KMS-11 (cell line): ENCODE data around the gene CSE1L.
"Not testable (repeated sequence)": the region's sequence is repeated elsewhere in the genome, so short reads cannot be mapped to it uniquely, and the experiment has no call there.

Source experiments
- H2AFZ ChIP-seq: fragments of 200-600 bp; sonication (generic); 2 replicates; pipeline ENCODE4 v1.6.1; 2016; ENCODE audit warnings: antibody characterized with exemption, mixed run types, low read depth
- H3K27ac ChIP-seq: fragments of 200-600 bp; sonication (generic); 2 replicates; pipeline ENCODE4 v1.6.1; 2016; ENCODE audit warnings: mild to moderate bottlenecking, mixed run types
- H3K27me3 ChIP-seq: fragments of 200-600 bp; sonication (generic); 2 replicates; pipeline ENCODE4 v1.6.1; 2017; ENCODE audit warnings: mild to moderate bottlenecking, low read depth, mixed run types, moderate library complexity; ENCODE audit not compliant: insufficient read depth
- H3K36me3 ChIP-seq: fragments of 200-600 bp; sonication (generic); 2 replicates; pipeline ENCODE4 v1.6.1; 2017; ENCODE audit warnings: mild to moderate bottlenecking, mixed run types; ENCODE audit not compliant: insufficient read depth
- H3K4me1 ChIP-seq: fragments of 200-600 bp; sonication (generic); 2 replicates; pipeline ENCODE4 v1.6.1; 2016; ENCODE audit warnings: mild to moderate bottlenecking, low read depth, mixed run types; ENCODE audit not compliant: poor library complexity, severe bottlenecking
- H3K4me2 ChIP-seq: fragments of 200-600 bp; sonication (generic); 2 replicates; pipeline ENCODE4 v1.7.0; 2016; ENCODE audit warnings: mild to moderate bottlenecking, mixed run types
- H3K4me3 ChIP-seq: fragments of 200-600 bp; sonication (generic); IDR thresholded peaks from 2 replicates; pipeline ENCODE4 v1.6.1; 2017; ENCODE audit warnings: low read depth, low read length, mixed read lengths; ENCODE audit not compliant: insufficient read depth
- H3K79me2 ChIP-seq: fragments of 200-600 bp; sonication (generic); 2 replicates; pipeline ENCODE4 v1.6.1; 2016; ENCODE audit warnings: low read depth, mixed run types; ENCODE audit not compliant: insufficient read depth
- H3K9ac ChIP-seq: fragments of 200-600 bp; sonication (generic); 2 replicates; pipeline ENCODE4 v1.6.1; 2016; ENCODE audit warnings: mild to moderate bottlenecking, mixed run types
- H4K20me1 ChIP-seq: fragments of 200-600 bp; sonication (generic); 2 replicates; pipeline ENCODE4 v1.6.1; 2016; ENCODE audit warnings: mild to moderate bottlenecking, mixed run types; ENCODE audit not compliant: insufficient read depth
- CTCF ChIP-seq: fragments of 200-600 bp; sonication (generic); conservative IDR thresholded peaks from 2 replicates; pipeline ENCODE4 v1.6.1; 2017; ENCODE audit warnings: low read depth, mild to moderate bottlenecking, antibody characterized with exemption, low read length, moderate library complexity, mixed read lengths

The CSE1L gene

GRCh38 chr20:49078310-49078709 lies 32.2 kb downstream of the CSE1L start:
- H3K79me2 ChIP-seq = peaks cover 29% of the 10 kb centered on the region
- no peak overlapping the region for H2AFZ ChIP-seq
- no peak for TF ChIP-seq CTCF
- no peak overlapping the region for H3K9ac ChIP-seq
- H3K27me3 ChIP-seq = no peaks in the 10 kb centered on the region
- H3K4me1 ChIP-seq = peaks cover 12% of the 10 kb centered on the region
- no peak overlapping the region for H3K4me3 ChIP-seq
- H3K4me2 ChIP-seq = no peak overlapping the region
- peaks cover 53% of the 10 kb centered on the region; the same call in 1 of the 2 replicates for H3K36me3 ChIP-seq
- H4K20me1 ChIP-seq = no peaks in the 10 kb centered on the region
- no peak overlapping the region for H3K27ac ChIP-seq

GRCh38 chr20:49082295-49082694 lies 36.2 kb downstream of the CSE1L start:
- not testable (repeated sequence) for H4K20me1 ChIP-seq, H3K27ac ChIP-seq, H3K4me3 ChIP-seq, H3K9ac ChIP-seq, H2AFZ ChIP-seq, H3K4me2 ChIP-seq, H3K27me3 ChIP-seq
- Histone ChIP-seq H3K79me2 (peaks cover 11% of the 10 kb centered on the region), H3K36me3 (peaks cover 49% of the 10 kb centered on the region; the same call in 1 of the 2 replicates), H3K4me1 (peaks cover 12% of the 10 kb centered on the region)

- H3K79me2 ChIP-seq = no peaks in the 10 kb centered on the region; the same call in 1 of the 2 replicates
- H3K27ac ChIP-seq = no peak overlapping the region
- no peaks in the 10 kb centered on the region for H3K27me3 ChIP-seq
- no peaks in the 10 kb centered on the region for H4K20me1 ChIP-seq
- H3K4me3 ChIP-seq = no peak overlapping the region
- H3K9ac ChIP-seq = no peak overlapping the region
- H3K4me2 ChIP-seq = no peak overlapping the region
- H2AFZ ChIP-seq = no peak overlapping the region
- TF ChIP-seq CTCF = no peak
- no peaks in the 10 kb centered on the region for H3K4me1 ChIP-seq
- H3K36me3 ChIP-seq = peaks cover 37% of the 10 kb centered on the region; the same call in 1 of the 2 replicates
These were observed 45.0 kb downstream of the CSE1L start for GRCh38 chr20:49091104-49091503.

- H3K4me3 ChIP-seq = no peak overlapping the region
- H3K27me3 ChIP-seq = no peaks in the 10 kb centered on the region
- no peak overlapping the region for H3K27ac ChIP-seq
- H3K9ac ChIP-seq = no peak overlapping the region
- H4K20me1 ChIP-seq = no peaks in the 10 kb centered on the region
- no peaks in the 10 kb centered on the region; the same call in 1 of the 2 replicates for H3K79me2 ChIP-seq
- peaks cover 35% of the 10 kb centered on the region; the same call in 1 of the 2 replicates for H3K36me3 ChIP-seq
- no peak for TF ChIP-seq CTCF
- H2AFZ ChIP-seq = no peak overlapping the region
- H3K4me2 ChIP-seq = no peak overlapping the region
- H3K4me1 ChIP-seq = no peaks in the 10 kb centered on the region
These were observed 45.6 kb downstream of the CSE1L start for GRCh38 chr20:49091762-49092161.

GRCh38 chr20:49096203-49096730 lies 50.2 kb downstream of the CSE1L start:
- Histone ChIP-seq H2AFZ (no peak overlapping the region), H3K4me2 (no peak overlapping the region), H3K4me1 (peaks cover 15% of the 10 kb centered on the region), H3K27me3 (no peaks in the 10 kb centered on the region), H3K79me2 (no peaks in the 10 kb centered on the region; the same call in 1 of the 2 replicates), H3K9ac (no peak overlapping the region), H4K20me1 (no peaks in the 10 kb centered on the region), H3K4me3 (no peak overlapping the region), H3K36me3 (peaks cover 20% of the 10 kb centered on the region; the same call in 1 of the 2 replicates), H3K27ac (no peak overlapping the region)
- TF ChIP-seq CTCF = no peak
